ENCODE results near the gene HVCN1.

Gene HVCN1

GRCh38 chr12:110690127-110690430 is 1.2 kb upstream of the HVCN1 start:
- no peak for TF ChIP-seq CTCF (IDR thresholded peaks at IDR 0.05; ENCODE audit: control insufficient read depth, extremely low read depth, insufficient read depth)
- H3K4me3 ChIP-seq (ENCODE audit: low read depth, low read length) = no peak overlapping the region
- no peak for DNase-seq (ENCODE audit: low read depth)

GRCh38 chr12:110689281-110690126 is 589 bp upstream of the HVCN1 start:
- DNase-seq (ENCODE audit: low read depth) = no peak
- no peak for TF ChIP-seq CTCF (IDR thresholded peaks at IDR 0.05; ENCODE audit: control insufficient read depth, extremely low read depth, insufficient read depth)
- H3K4me3 ChIP-seq (ENCODE audit: low read depth, low read length) = no peak overlapping the region

- no peak for TF ChIP-seq CTCF (IDR thresholded peaks at IDR 0.05; ENCODE audit: control insufficient read depth, extremely low read depth, insufficient read depth)
- no peak overlapping the region for H3K4me3 ChIP-seq (ENCODE audit: low read depth, low read length)
Measured at GRCh38 chr12:110687396-110688169, 1.3 kb downstream of the HVCN1 start.

GRCh38 chr12:110686294-110686903 is 2.5 kb downstream of the HVCN1 start:
- DNase-seq (ENCODE audit: low read depth) = no peak
- no peak for TF ChIP-seq CTCF (IDR thresholded peaks at IDR 0.05; ENCODE audit: control insufficient read depth, extremely low read depth, insufficient read depth)
- no peak overlapping the region for H3K4me3 ChIP-seq (ENCODE audit: low read depth, low read length)

More at GRCh38 chr12:110687396-110688169, 1.3 kb downstream of the HVCN1 start:
- DNase-seq (ENCODE audit: low read depth) = no peak

- no peak for TF ChIP-seq CTCF (IDR thresholded peaks at IDR 0.05; ENCODE audit: control insufficient read depth, extremely low read depth, insufficient read depth)
- peak; percentile 27 for DNase-seq (ENCODE audit: low read depth)
- H3K4me3 ChIP-seq (ENCODE audit: low read depth, low read length) = no peak overlapping the region
Measured at GRCh38 chr12:110684312-110684836, 4.5 kb downstream of the HVCN1 start.

GRCh38 chr12:110683888-110684287 is 5.0 kb downstream of the HVCN1 start:
- DNase-seq (ENCODE audit: low read depth) = no peak
- no peak for TF ChIP-seq CTCF (IDR thresholded peaks at IDR 0.05; ENCODE audit: control insufficient read depth, extremely low read depth, insufficient read depth)

More at GRCh38 chr12:110683888-110684287, 5.0 kb downstream of the HVCN1 start:
- no peak overlapping the region for H3K4me3 ChIP-seq (ENCODE audit: low read depth, low read length)
